K562 (cell line): ENCODE data around the gene ARL6IP6. TPM values are rescaled to one million over a fixed set of nuclear protein-coding genes. Genes with fewer than 3 reads are reported as not detected.

Source experiments
- ARID1B ChIP-seq: fragments of 450-650 bp; IDR thresholded peaks from 2 replicates; pipeline ENCODE4 v1.6.1; 2016; ENCODE audit warnings: antibody characterized with exemption, mild to moderate bottlenecking, inconsistent platforms
- GTF2B ChIP-seq: IDR thresholded peaks from 2 replicates; pipeline ENCODE4 v1.6.1; 2011; ENCODE audit not compliant: insufficient read length; ENCODE audit errors: extremely low read depth
- LARP7 ChIP-seq: fragments of 450-650 bp; IDR thresholded peaks from 2 replicates; pipeline ENCODE4 v1.6.1; 2016
- NCOA6 ChIP-seq: fragments of 450-650 bp; IDR thresholded peaks from 2 replicates; pipeline ENCODE4 v1.6.1; 2017; ENCODE audit warnings: mild to moderate bottlenecking
- PPARD ChIP-seq: fragments of 250-450 bp; sonication (Bioruptor Pico); IDR thresholded peaks from 2 replicates; pipeline ENCODE4 v1.8.0; 2022; ENCODE audit warnings: inconsistent platforms, mild to moderate bottlenecking, moderate library complexity
- RBM34 ChIP-seq: fragments of 200-400 bp; formaldehyde crosslinking; IDR thresholded peaks from 2 replicates; pipeline ENCODE4 v1.6.1; 2018; ENCODE audit warnings: low read length, borderline replicate concordance; ENCODE audit not compliant: insufficient read depth
- ZNF24 ChIP-seq: fragments of 450-650 bp; IDR thresholded peaks from 2 replicates; pipeline ENCODE4 v1.6.1; 2016
- ZNF436 ChIP-seq: fragments of 250-450, 450-650 bp; sonication (Bioruptor Pico); formaldehyde crosslinking; IDR thresholded peaks from 2 replicates; pipeline ENCODE4 v1.7.0; 2020; ENCODE audit warnings: mild to moderate bottlenecking
- ZNF764 ChIP-seq: fragments of 250-450 bp; sonication (Bioruptor Pico); IDR thresholded peaks from 2 replicates; pipeline ENCODE4 v1.4.0; 2020; ENCODE audit warnings: low read depth, mild to moderate bottlenecking, moderate library complexity
- polyA plus RNA-seq, 8 experiments: library from polyadenylated mRNA; depleted of rRNA in 4 of 8; stranded (reverse) in 5 of 8; unstranded in 3 of 8; fragments of >200 nt; fragmentation: Nextera tagmentation in 2 of 8; fragmentation: Illumina TruSeq in 1 of 8; extraction: Ambion mirVana in 2 of 8; extraction: Trizol in 1 of 8; gene quantifications; 2 replicates each; pipeline versions ENCODE4 v1.2.1 to v1.2.3, GENCODE V29; 2011 to 2014; ENCODE audit warnings: inconsistent platforms in 1 of 8, missing spikeins in 1 of 8
- total RNA-seq, 7 experiments: library from RNA; depleted of rRNA in 6 of 7; stranded (reverse); fragments of >200 nt in 6 of 7; fragmentation: Illumina TruSeq in 2 of 7; extraction: Trizol in 2 of 7; gene quantifications; 2 replicates each; pipeline versions ENCODE4 v1.2.1 to v1.2.3, GENCODE V29; 2011 to 2021; ENCODE audit warnings: low replicate concordance in 1 of 7
- TF ChIP-seq, protein P1 (sequence below): fragments of 250-450 bp; sonication (Bioruptor Pico); IDR thresholded peaks from 2 replicates; pipeline ENCODE4 v1.8.0; 2022; ENCODE audit warnings: moderate library complexity, mild to moderate bottlenecking, inconsistent platforms
- TF ChIP-seq, protein P2 (sequence below), 2 experiments: fragments of 450-650 bp in 1 of 2; sonication (generic) in 1 of 2; formaldehyde crosslinking; conservative IDR thresholded peaks; 2 replicates each; pipeline versions ENCODE4 v1.4.0 to v1.8.1; 2020 to 2022; ENCODE audit warnings: mild to moderate bottlenecking in 1 of 2, missing genetic modification reagents in 1 of 2
- TF ChIP-seq, protein P3 (sequence below): sonication (generic); formaldehyde crosslinking; IDR thresholded peaks from 2 replicates; pipeline ENCODE4 v1.8.0; 2022; ENCODE audit warnings: mild to moderate bottlenecking, missing genetic modification reagents, borderline replicate concordance
- TF ChIP-seq, protein P4 (sequence below), 2 experiments: fragments of 450-650 bp; formaldehyde crosslinking in 1 of 2; IDR thresholded peaks; 2 replicates each; pipeline versions ENCODE4 v1.4.0 to v1.6.1; 2014 to 2020; ENCODE audit warnings: mild to moderate bottlenecking in 2 of 2, borderline replicate concordance in 1 of 2, low read depth in 1 of 2

The ARL6IP6 gene
- total and polyA plus RNA-seq, 9 of the 15 experiments (the other 6 are each of a cell fraction or from before 2014, with no cell fraction given), result 19.2 to 98.5 (median 36.2) TPM

DNA sequence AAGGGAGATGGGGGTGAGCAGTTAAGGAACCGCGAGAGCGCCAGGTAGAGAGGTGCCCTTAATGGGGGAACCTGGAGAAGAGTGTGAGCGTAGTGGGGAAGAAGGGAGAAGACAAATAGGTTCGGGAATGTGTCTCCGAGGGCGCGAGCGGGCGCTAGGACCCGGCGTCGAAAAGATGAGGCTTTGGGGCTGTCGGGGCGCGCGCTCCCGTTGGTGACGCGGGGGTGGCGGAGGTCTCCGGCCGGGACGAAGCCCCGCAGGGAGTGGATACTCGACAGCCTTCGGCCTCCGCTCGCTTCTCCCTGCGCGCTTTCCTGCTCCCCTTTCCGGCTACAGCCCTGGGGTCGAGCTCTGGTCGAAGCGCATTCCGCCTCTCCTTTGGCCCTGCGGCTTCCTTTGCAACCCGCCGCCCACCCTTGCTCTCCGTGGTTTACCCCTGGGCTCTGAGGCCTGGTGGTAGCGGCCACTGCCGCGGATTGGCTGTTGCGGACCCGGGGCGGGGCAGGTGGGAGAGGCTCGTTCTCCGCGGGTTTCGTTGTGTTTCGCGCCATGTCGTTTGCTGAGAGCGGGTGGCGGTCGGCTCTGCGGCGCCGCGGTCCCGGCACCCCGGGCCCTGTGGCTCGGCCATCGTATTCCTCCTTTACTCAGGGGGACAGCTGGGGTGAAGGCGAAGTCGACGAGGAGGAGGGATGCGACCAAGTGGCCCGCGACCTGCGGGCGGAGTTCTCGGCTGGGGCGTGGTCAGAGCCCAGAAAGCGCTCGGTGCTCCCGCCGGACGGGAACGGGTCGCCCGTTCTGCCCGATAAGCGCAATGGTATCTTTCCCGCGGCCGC is at the start of gene ARL6IP6 (continued):
- TF ChIP-seq, protein P1, sequence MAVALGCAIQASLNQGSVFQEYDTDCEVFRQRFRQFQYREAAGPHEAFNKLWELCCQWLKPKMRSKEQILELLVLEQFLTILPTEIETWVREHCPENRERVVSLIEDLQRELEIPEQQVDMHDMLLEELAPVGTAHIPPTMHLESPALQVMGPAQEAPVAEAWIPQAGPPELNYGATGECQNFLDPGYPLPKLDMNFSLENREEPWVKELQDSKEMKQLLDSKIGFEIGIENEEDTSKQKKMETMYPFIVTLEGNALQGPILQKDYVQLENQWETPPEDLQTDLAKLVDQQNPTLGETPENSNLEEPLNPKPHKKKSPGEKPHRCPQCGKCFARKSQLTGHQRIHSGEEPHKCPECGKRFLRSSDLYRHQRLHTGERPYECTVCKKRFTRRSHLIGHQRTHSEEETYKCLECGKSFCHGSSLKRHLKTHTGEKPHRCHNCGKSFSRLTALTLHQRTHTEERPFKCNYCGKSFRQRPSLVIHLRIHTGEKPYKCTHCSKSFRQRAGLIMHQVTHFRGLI (CRISPR knock-in tag), result no peak
- TF ChIP-seq, protein P2, sequence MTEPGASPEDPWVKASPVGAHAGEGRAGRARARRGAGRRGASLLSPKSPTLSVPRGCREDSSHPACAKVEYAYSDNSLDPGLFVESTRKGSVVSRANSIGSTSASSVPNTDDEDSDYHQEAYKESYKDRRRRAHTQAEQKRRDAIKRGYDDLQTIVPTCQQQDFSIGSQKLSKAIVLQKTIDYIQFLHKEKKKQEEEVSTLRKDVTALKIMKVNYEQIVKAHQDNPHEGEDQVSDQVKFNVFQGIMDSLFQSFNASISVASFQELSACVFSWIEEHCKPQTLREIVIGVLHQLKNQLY (CRISPR knock-in tag; conservative IDR thresholded peaks at IDR 0.05), result no peak
- TF ChIP-seq ARID1B, result peak; percentile 81
- TF ChIP-seq GTF2B, result no peak
- no peak for TF ChIP-seq ZNF764 (CRISPR knock-in tag)
- TF ChIP-seq, protein P3, sequence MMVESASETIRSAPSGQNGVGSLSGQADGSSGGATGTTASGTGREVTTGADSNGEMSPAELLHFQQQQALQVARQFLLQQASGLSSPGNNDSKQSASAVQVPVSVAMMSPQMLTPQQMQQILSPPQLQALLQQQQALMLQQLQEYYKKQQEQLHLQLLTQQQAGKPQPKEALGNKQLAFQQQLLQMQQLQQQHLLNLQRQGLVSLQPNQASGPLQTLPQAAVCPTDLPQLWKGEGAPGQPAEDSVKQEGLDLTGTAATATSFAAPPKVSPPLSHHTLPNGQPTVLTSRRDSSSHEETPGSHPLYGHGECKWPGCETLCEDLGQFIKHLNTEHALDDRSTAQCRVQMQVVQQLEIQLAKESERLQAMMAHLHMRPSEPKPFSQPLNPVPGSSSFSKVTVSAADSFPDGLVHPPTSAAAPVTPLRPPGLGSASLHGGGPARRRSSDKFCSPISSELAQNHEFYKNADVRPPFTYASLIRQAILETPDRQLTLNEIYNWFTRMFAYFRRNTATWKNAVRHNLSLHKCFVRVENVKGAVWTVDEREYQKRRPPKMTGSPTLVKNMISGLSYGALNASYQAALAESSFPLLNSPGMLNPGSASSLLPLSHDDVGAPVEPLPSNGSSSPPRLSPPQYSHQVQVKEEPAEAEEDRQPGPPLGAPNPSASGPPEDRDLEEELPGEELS (CRISPR knock-in tag), result 0 out of 2 replicates have a peak, but pooled peaks have one; percentile 19
- TF ChIP-seq LARP7, result peak; percentile 99
- no peak for TF ChIP-seq PPARD (CRISPR knock-in tag)
- TF ChIP-seq, protein P4, sequence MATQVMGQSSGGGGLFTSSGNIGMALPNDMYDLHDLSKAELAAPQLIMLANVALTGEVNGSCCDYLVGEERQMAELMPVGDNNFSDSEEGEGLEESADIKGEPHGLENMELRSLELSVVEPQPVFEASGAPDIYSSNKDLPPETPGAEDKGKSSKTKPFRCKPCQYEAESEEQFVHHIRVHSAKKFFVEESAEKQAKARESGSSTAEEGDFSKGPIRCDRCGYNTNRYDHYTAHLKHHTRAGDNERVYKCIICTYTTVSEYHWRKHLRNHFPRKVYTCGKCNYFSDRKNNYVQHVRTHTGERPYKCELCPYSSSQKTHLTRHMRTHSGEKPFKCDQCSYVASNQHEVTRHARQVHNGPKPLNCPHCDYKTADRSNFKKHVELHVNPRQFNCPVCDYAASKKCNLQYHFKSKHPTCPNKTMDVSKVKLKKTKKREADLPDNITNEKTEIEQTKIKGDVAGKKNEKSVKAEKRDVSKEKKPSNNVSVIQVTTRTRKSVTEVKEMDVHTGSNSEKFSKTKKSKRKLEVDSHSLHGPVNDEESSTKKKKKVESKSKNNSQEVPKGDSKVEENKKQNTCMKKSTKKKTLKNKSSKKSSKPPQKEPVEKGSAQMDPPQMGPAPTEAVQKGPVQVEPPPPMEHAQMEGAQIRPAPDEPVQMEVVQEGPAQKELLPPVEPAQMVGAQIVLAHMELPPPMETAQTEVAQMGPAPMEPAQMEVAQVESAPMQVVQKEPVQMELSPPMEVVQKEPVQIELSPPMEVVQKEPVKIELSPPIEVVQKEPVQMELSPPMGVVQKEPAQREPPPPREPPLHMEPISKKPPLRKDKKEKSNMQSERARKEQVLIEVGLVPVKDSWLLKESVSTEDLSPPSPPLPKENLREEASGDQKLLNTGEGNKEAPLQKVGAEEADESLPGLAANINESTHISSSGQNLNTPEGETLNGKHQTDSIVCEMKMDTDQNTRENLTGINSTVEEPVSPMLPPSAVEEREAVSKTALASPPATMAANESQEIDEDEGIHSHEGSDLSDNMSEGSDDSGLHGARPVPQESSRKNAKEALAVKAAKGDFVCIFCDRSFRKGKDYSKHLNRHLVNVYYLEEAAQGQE (IDR thresholded peaks at IDR 0.05; ENCODE audit: borderline replicate concordance), result no peak
- TF ChIP-seq, protein P4 (CRISPR knock-in tag; IDR thresholded peaks at IDR 0.05; ENCODE audit: low read depth), result no peak
- no peak for TF ChIP-seq RBM34
- no peak for TF ChIP-seq ZNF24
- TF ChIP-seq NCOA6, result peak; percentile 66; the same call in 1 of the 2 replicates
- TF ChIP-seq ZNF436 (CRISPR knock-in tag), result no peak
